NCI-H2227 (cell line): Measurements from ENCODE around the gene PJA1.
A peak's percentile ranks its signal among the peaks of the same experiment; 100 is the strongest.

ENCODE experiments used
- DNase-seq: peaks from one replicate; lab custom pipeline; 2025; ENCODE audit not compliant: unreplicated experiment; lab: John Stamatoyannopoulos, UW

The PJA1 gene

DNA sequence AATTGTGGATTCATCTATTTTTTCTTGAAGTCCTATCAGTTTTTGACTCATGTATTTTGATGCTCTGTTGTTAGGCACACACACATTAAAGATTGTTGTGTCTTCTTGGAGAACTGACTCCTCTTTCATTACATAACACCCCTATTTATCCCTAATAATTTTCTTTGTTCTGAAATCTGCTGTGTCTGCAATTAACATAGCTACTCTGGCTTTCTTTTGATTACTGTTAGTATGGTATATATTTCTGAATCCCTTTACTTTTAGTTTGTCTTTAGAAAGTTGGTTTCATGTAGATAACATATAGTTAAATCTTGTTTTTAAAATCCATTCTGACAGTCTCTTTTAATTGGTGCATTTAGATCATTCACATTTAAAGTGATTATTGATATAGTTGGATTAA, 5.1 kb upstream of the PJA1 start:
- DNase-seq = no peak

DNA sequence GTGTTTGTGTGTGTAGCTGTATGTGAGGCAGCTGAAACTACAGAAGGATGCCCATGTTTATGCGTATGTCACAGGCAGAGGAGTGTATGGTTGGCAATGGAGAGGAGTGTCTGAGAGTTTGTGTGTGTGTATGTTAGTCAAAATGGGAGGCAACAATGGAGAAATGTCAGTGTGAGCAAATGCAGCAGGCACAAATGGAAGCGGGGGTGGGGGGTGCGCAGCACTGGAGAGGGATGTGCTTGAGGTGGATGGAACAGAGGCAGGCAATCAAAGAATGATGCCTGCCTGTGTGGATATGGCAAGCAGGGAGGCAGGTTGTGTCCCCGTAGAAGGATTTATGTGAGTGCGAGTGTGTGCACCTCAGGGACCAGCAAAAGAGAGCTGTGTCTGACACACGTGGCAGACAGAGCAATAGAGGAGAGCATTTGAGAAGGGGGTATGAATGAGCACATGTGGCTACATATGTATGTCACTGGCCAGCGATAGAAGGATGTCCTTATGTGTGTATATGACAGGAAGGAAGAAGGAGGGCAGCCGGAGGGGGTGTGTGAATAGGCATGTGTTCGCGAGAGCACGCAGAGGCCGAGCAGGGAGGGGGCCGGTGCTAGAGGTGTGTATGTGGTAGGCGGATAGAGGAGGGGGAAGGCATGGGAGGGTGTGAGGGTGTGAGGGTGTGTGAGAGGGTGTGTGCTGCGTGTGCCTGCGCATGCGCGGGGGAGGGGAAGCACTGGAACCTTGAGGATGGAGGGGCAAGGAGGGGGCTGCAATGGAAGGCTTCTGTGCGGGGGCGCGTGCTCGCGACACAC, 1.1 kb downstream of the PJA1 start:
- peak; percentile 74 for DNase-seq

DNA sequence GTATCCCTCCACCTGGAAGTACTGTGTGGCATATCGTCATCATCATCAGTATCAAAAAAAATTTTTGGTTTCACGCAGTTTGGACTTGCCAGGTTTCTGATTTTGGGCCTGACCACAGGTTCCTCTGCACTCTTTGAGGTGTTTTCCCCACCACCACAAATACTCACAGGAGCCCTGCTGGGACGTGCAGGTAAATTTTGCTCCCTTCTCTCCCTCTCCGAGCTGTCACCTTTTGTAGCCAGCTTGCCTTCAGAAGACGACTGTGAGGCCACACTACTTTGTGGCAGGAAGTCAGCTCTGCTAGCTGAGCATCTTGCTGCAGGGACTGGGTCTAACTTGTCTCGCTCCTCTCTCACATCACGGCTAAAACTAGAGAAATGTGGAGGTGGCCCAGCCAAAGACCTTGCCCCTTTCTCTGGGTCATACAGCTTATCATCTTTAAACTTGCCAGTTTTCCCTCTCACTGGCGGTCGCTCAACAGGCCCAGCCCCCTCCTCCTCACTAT, 2.8 kb downstream of the PJA1 start:
- DNase-seq = no peak

DNA sequence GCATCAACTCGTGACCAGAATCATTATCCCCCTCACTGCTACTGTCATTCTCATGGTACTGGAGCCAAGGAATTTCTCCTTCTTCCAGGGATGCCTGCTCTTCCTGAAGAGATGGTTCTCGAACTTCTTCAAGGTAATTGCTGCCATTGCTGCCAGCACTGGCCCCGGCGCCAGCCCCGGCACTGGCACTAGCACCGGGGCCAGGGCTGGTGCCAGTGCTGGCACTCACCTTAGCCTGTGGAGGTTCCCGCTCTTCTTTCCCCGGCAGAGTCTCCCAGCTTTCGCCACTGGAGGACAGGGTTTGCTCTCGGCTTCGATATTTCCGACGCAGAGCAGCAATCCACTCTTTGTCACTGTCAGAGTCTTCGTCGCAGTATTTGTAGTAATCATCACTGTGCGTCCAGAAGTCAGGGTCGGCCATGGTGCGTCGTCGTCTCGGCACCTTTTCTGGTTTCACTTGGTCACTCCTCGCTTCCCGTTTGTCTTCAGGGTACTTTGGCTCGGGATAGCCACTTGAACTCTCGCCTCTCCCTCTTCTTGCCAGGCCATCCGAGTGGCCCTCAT, 3.4 kb downstream of the PJA1 start:
- DNase-seq = no peak

DNA sequence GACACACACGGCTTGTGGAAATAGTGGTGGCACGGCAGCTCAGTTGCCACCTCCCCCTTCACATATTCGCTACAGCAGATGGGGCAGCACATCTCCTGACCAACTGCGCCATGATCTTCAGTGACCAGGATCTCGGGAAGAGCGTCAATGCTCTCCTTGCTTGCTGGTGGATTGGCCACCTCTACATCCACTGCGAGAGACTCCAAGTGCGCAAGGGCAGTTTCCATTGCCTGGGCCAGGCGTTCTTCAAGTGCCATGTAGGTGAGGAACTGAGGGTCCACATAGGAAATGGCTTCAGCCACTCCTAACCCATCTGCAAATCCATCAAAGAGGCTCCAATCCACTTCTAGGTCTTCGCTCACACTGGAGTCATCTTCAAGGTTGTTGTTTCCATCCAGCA, 3.9 kb downstream of the PJA1 start:
- no peak for DNase-seq

DNA sequence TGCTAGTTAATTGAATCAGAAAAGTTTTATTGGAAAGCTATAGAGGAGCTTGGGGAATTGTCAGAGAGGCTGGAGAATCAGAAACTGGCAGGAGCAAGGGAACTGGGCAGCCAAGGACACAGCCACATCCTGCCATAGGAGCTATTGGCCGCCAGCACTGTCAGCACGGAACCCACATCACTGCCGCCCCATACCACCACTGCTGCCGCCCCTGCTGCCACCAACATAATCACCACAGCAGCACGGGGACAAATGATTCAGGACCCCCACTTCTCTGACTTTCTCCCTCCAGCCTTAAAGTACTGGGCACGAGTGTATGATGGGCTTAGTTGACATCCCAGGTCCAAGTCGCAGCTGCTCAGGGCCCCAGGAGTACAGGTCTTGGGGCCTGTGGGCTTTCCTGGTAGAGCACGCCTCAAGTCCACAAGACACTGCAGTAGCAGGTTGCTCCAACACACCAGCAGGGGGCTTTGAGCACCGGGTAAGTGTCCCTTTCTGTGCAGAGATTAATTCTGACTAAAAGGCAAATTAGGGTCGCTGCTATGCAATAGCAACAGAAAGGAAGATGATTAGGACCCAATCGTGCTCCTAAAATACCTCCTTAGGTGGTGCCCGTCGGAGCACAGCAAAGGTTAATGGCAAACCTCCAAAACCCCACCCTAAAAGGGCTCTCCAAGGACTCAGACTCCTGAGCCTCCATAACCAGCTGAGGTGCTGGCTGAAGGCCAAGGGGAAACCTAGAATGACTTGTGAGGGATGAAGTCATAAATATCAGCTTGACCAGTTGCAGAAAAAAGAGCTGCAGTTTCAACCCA, 6.9 kb downstream of the PJA1 start:
- peak; percentile 84 for DNase-seq

DNA sequence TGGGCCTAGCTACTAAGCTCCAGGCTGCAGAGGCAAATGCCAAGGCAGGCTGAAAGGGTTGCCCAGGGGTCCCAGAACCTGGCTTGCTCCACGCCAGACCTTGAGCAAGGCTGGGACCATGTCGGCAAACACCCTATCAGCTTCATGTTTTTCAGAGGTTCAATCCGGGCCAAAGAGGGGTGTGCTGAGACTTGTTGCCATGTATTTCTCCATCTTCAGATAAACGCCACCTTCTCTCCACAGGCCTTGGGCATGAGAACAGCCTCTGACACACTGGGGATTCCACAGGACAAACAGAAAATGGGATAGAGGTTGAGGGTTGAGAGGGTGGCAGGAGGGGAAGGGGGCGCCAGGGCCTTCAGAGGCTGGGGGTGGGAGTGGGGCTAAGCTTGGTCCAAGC, 8.6 kb downstream of the PJA1 start:
- DNase-seq = no peak

DNA sequence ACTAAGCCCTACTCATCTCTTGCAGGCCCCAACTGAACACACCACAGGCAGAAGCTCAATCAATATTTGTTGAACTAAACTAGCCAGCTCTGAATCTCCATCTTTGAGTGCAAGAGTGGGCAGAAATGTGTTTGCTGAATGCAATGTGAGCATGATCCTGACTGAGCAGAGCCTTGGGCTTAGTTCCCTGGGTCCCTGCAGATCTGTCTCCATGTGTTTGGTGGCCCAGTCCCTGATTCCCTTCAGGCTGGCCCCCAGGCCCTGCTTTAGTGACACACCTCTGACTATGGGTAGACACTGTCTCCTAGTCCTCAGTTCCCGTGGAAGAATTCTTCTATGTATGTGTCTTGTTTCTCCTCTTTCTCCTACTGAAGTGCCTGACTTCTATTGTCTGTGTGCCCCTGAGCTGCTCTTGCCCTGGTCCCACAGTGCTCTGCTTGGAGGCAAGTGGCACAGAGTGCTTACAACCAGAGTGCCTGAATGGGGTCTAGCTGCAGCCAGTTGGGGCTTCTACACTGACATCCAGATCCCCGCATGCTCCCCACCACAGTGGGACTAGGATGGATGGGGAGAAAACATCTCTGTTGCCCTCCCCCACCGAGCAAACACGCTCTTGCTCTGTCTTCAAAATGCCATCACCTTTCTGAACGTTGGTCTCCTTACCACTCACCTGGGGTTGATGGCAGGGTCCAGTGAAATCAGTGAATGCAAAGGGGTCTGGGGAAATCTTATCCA, 9.3 kb downstream of the PJA1 start:
- no peak for DNase-seq

DNA sequence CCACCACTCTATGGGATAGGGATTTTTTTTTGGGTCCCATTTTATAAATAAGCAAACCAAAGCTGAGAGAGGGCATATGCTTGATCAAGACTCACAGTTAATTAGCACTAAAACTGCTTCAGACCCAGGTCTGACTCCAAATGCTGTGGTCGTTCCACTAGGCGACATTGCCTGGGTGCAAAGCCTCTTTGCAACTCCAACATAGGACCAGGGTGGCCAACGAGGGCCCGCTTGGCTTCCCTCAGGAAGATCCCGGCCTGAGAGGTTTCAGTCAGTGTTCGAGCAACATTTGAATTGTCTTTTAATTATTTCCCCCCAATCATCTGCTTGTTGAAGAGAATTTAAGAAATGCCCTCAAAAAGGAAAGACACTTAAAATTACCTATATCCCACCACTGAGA, 11.2 kb downstream of the PJA1 start:
- DNase-seq = no peak

GRCh38 chrX:69153060-69153730, 12.1 kb downstream of the PJA1 start:
- DNase-seq = no peak

DNA sequence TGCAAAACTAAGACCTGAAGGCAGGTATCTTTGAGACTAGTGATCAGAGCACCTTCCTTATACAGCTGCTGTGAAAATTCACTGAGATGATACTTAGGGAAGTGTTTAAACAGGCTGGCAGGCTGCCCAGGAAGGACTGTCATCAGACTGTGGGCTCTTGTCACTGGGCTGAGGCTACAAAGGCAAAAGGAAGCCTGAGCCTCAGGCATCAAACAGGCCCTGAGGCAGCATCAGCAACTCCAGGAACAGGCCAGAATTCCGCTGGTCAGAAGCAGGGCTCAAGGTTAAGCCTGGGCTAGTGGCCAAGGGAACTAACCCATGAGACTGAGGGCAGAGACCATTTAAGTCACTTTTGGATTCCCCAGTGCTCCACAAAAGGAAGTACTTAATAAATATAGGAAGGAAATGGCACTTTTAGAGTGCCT, 12.8 kb downstream of the PJA1 start:
- DNase-seq = no peak

- DNase-seq = no peak
Observed at GRCh38 chrX:69151866-69152284, 13.4 kb downstream of the PJA1 start.

- DNase-seq = no peak
Observed at GRCh38 chrX:69150281-69150960, 14.8 kb downstream of the PJA1 start.

DNA sequence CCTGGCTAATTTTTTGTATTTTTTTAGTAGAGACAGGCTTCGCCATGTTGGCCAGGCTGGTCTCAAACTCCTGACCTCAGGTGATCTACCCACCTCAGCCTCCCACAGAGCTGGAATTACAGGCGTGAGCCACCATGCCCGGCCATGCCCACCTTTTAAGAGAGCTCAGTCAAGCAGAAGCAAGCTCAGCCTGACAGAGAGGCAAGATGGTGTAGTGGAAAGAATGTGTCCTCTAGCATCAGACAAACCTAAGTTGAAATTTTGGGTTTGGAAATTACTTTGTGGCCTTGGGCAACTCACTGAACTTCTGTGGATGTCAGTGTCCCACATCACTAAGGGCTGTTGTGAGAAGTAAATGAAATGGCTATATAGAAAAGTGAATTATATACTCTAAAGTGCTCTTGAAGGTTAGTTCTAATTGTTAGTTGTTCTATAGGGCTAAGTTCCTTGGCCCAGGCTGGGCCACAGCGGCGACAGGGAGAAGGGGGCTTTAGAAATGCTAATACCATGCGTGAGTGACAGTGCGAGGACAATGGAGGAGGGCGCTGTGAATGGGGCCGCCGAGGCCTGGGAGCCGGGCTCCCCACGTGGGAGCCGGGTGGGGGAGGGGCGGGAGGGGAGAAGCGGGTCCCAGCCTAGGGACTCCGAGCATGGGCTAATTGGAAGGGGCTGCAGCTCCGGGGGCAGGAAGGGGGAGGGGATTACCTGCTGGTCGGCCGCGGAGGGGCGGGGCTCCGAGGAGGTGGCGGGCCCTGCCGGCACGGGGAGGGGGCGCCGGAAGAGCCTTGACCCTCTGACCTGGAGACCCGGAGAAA, 15.6 kb downstream of the PJA1 start:
- DNase-seq = peak; percentile 22

- no peak for DNase-seq
Observed at GRCh38 chrX:69148946-69149345, 16.3 kb downstream of the PJA1 start.

DNA sequence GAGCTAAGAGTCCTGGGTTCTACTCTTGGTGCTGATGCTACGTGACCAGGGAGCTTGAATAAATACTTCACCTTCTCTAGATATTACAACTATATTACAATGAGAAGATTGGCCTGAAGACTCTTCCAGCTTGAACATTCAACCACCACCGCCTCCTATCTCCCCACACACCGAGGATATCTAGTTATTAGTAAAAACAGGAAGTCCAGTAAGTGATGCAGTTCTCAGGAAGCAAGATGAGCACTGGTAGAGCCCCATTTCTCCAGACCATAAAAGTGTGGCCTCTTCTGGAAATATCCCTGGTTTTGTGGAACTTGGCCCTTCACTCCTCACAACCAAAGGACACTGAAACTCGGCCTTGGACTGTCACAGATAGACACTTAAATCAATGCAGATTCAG, 18.5 kb downstream of the PJA1 start:
- no peak for DNase-seq

GRCh38 chrX:69145714-69146113, 19.5 kb downstream of the PJA1 start:
- no peak for DNase-seq

DNA sequence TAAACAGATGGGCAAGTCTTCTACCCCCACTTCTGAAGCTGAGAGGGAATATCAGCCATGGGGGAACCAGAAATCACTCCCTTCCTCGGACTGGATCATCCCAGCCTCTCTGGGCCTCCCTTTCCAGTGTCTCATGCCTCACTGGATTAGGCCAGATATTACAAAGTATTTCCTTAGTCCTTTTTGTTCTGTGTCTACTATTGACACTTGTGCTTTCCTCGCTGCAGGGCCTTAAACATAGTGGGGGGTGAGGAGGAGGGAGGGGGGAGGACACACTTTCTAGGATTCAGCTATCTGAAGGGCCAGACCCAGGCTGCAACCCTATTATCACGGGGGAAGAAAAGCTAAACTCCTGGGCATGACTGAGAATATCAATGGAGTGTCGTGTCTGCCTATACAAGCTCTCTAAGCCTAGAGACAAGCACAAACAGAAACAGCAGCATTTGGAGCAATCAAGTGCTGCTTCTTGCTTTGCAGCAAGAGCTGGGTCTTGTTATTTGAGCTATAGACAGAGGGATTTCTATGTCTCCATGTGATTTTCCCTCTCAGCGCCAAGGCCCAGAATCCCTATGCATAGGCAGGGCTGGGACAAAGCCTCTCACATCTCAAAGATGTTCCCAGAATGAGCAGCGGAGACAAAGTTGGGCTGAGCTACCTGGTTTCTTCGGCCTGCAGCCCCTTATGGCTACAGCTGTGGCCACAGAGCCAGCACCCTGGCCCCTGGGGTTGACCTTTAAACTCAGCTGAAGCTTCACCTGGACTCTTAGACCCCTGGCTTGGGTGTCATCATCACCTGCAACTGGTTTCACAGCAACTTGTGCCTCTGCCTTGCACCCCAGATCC, 20.2 kb downstream of the PJA1 start:
- DNase-seq = peak; percentile 20
